NCI-H1436 treated with DMSO at 0.1 percent for 48 hours (cell line): ENCODE results near the gene SMIM26.
"Not testable (repeated sequence)": the region's sequence is repeated elsewhere in the genome, so short reads cannot be mapped to it uniquely, and the experiment has no call there.

Experiments
- DNase-seq: peaks from one replicate; lab custom pipeline; 2025; lab: John Stamatoyannopoulos, UW

The SMIM26 gene, protein sequence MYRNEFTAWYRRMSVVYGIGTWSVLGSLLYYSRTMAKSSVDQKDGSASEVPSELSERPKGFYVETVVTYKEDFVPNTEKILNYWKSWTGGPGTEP

DNA sequence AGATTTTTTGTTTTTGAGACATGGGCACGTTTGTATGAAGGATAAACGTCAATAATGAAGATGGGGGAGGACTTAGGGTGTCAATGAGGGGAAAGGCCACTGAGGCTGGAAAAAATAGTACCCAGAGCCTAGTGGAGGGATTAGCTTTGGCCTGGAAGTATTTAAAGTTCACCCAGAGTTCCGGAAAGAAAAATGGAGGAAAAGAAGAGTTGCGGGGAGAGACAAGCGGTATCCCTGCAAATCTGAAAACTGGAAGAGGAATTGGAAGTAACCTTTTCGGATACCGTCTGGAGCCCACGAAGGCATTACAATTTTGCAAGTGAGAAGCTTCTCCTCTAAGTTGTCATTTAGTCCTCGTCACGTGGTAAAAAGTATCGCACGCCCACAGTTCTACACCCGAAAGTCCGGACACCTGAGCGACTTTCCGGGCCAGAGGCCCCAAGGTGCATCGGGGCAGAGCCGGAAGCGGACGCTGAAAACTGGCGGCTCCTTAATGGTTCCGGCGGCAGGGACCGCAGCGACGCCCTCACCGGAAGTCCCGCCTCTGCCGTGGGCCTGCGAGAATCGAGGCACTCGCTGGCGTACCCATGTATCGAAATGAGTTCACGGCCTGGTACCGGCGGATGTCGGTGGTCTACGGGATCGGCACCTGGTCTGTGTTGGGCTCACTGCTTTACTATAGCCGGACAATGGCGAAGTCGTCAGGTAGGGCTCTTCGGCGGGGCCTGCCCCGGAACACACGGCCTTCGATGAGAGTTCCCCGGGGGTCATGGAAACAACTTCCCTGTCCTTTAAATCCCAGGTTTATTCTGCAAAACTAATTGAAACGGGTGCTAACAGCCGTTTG, at the start of gene SMIM26:
Gene SMIM26, plus strand, starts transcription at position 541 of the 847 bp plus-strand sequence. Its CDS starts 47 bp downstream, at position 588.
- peak; percentile 56 for DNase-seq

DNA sequence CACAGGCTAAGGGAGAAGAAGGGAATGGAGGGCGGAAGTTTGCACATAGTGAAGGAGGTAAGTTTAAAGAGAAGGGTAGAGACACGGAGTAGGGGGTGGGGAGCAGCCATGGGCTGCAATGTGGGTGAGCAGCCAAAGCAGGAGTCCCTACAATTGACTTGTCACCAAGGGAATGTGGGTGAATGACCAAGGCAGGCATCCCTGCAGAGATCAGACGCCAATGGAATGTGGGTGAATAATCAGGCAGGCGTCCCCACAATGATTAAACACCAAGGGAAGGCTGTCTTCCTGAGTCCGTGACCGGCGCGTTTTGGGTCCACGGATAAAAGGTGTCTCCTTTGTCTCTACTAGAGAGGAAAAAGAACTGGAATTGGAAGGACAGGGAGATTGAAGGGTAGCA, 45.2 kb upstream of the SMIM26 start:
- not testable (repeated sequence) for DNase-seq

DNA sequence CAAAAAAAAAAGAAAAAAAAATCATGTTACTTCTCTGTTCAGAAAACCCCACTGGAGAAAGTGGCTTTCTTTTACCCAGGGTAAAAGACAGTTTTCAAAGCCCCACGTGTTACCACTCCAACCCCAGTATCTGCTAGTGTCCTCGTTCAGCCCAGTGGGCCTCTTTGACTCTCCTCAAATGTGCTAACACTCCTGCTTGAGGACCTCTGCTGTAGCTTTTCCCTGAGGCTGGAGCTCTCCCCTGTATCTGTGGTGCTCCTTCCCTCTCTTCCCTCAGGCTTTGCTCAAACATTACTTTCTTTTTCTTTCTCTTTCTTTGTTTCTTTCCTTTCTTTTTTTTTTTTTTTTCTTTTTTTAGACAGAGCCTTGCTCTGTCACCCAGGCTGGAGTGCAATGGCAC, 44.2 kb upstream of the SMIM26 start:
- no peak for DNase-seq

DNA sequence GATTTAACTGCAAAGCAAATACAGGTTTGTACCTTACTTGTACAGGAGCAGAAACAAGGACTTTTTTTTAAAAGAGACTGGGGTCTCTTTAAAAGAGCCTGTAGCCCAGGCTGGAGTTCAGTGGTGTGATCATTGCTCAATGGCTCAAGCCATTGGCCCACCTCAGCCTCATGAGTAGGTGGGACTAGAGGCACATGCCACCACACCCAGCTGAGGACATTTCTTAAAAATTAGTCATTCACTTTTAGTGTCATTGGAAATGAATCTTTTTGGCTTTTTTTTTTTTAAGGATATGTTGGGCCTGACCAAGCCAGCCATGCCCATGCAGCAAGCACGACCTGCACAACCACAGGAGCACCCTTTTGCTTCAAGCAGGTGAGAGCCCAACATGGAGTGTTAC, 42.6 kb upstream of the SMIM26 start:
- DNase-seq, result no peak

DNA sequence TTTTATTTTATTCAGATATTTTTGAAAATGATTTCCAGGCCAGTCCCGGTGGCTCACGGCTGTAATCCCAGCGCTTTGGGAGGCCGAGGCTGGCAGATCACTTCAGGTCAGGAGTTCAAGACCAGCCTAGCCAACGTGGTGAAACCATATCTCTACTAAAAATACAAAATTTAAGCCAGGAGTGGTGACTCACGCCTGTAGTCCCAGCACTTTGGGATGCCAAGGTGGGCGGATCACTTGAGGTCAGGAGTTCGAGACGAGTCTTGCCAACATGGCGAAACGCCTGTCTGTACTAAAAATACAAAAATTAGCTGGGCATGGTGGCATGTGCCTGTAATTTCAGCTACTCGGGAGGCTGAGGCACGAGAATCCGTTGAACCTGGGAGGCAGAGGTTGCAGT, 40.5 kb upstream of the SMIM26 start:
- DNase-seq, result not testable (repeated sequence)

GRCh38 chr20:18527339-18527738, 39.9 kb upstream of the SMIM26 start:
- no peak for DNase-seq

DNA sequence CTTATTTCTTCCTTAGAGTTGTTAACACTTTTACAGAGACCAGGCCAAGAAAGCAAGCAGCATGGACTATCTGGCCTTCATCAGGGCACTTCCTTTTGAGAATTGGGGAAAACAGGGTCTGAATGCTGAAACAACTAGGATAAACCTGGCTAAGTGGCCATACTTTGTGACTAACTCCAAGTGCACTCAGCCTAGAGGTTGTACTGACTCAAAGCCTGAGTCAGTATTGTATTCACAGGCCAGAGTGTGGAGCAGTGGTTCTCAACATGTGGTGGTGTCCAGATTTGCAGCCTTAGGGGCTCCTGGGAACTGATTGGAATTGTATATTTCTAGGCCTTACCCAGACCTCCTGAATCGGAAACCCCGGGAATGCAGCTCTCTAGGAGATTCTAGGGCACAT, 39.4 kb upstream of the SMIM26 start:
- no peak for DNase-seq

DNA sequence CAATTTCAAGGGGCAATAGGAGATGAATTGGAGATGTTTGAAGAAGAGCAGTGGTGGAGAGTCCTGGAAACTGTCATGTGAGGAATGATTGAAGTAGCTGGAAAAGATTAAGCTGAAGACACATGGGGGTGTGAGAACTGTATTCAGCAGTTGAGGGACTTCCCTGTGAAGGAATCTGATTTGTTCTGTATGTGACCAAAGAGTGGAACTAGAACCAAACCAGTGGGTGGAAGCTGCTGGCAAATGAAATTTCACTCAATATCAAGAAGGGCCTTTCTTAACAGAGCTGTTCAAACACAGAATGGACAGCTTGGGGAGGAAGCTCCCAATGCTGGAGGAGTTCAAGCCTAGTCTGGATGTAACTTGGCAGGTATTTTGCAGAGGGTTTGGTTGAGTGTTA, 38.2 kb upstream of the SMIM26 start:
- DNase-seq, result no peak

DNA sequence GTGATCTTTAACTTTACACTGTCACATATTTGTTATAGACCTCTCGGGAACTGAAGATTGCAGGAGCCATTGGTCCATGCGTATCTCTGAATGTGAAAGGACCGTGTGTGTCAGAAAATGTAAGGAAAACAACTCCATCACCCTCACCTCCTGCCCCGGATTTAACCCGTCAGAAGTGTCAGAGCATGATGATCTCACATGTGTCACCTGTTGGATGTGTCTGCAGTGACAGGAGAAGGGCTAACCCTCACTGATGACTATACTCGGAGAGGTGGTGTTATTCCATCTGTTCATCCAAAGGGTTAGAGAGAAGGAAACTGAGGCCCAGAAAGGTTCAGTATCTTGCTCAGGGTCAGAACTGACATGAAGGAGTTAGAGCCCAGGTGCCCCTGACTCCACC, 34.6 kb upstream of the SMIM26 start:
- no peak for DNase-seq

DNA sequence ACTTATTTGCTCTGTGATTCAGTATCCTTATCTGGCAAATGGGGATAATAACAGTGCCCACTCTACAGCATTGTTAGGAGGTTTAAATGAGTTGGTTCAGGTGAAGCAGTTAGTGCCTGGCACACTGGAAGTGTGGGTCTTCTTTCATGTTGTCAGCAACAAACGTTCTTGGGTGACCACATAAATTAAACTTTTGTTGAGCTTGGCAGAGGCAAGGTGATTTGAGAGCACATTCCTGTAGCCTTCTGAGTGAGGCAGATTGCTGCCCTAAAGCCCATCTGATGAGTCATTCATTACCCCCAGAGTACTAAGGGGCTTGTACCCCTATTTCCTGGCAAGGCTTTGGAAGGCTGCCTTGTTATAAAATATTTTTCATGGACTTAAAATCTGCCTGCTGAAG, 33.7 kb upstream of the SMIM26 start:
- no peak for DNase-seq

GRCh38 chr20:18533978-18534644, 33.1 kb upstream of the SMIM26 start:
- DNase-seq, result no peak

DNA sequence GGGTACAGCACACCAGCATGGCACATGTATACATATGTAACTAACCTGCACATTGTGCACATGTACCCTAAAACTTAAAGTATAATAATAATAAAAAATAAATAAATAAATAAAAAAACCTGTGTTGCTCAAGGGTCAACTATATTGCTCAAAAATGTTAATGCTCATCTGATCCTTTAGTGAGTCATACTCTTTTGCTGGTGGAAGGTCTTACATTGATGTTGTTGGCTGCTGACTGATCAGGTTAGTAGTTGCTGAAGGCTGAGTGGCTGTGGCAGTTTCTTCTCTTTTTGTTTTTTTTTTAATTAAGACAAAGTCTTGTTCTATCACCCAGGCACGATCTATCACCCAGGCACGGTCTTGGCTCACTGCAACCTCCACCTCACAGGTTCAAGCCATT, 29.6 kb upstream of the SMIM26 start:
- DNase-seq, result no peak

DNA sequence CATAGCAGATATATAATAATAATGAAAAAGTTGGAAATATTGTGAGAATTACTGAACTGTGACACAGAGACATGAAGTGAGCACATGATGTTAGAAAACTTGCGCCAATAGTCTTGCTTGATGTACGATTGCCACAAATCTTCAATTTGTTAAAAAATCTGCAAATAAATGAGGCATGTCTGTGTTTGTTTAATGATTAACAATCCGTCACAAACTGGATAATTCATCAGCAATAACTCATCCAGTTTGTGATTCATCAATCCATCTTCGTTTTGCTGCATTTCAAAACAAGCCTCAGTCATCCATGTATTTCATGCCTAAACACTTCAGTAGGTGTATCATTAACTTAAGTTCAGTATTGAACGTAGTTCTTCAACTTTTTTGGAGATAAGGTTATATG, 25.5 kb upstream of the SMIM26 start:
- DNase-seq, result no peak

DNA sequence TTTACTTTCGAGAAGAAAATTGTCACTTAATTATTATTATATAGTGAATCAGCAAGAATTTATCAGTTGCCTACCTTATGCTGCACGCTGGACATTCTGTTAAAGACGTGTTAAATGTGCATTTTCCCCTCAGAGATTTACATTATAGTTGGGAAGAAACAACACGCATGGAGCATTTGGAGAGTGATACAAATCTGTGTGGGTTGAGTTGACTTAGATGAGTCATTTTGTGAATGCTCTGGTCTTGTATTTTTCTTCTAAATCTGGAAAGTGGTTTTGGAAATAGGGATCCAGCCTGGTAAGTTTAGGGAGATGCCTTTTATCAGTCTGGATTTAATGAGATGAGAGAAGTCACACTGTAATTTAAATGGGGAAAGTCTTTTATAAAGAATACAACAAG, 24.0 kb upstream of the SMIM26 start:
- DNase-seq, result no peak

DNA sequence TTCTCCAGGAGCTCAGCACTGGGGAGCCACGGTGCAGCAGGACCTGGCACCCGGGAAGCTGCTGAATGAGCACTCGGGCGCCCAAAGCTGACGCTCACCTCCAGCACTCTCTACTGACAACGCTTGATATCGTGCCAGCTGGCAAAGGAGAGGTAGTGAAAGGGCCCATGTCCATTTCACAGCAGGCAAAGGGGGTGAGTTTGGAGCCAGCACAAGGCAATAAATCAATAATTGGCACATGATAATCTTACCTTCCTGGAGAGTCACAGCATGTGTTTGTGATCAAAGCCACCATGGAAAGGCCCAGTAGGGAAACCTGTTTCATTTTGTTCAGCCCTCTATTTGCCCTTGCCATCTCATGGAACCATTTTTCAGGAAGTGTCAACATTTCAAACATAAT, 23.3 kb upstream of the SMIM26 start:
- DNase-seq, result no peak

DNA sequence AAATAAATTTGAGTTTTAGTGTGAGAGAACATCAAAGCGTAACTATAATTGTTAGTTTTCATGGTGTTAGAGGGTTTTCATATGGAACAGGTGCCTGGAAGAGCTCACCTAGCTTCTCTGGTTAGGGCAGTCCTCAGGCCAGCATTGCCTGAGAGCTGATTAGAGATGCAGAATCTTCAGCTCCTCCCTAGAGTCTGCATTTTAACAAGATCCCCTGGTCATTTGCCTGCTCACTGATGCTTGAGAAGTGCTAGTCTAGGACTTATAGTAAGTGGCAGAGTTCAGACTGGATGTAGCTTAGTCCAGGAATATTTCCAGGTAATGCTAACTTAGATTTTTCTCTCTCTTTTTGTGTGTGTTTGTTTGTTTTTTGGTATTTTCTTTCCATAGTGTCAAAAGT, 21.7 kb upstream of the SMIM26 start:
- no peak for DNase-seq

DNA sequence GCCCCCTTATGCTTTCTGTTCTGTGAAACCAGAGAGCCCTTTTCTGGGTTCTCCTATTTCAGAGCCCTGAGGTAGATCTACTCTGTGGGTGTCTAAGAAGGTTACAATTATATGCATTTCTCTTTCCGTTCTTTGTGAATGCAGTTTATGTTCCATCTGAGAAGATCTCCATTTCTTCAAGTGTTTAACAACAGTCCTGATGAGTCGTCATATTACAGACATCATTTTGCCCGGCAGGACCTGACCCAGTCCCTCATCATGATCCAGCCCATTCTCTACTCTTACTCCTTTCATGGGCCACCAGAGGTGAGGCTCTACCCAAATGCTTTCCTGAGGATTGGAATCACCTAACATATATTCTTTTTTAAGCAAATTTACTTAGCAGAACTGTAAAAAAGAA, 18.8 kb upstream of the SMIM26 start:
- DNase-seq, result no peak

DNA sequence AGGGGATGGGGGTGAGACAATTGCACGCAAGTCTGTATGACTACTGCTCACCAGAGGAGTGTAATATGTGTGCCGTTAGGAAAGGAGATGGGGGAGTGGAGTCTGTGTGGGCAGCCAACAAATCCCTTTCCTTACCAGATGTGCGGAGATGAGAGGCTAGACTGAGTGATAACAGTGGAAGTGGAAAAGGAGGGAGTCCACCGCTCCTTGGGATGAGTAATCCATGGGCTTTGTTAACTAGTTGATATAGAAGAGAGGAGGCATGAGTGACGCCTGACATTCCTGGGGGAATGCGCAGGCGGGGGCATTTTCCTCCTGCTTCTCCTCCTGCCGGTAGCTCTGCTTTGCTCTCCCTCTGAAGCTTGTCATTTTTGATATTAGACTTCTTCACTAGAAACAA, 13.5 kb upstream of the SMIM26 start:
- DNase-seq, result no peak

- no peak for DNase-seq
Measured at GRCh38 chr20:18567739-18568091, 483 bp downstream of the SMIM26 start.

- no peak for DNase-seq
Measured at GRCh38 chr20:18571009-18571408, 3.8 kb downstream of the SMIM26 start.

GRCh38 chr20:18571578-18571977, 4.3 kb downstream of the SMIM26 start:
- no peak for DNase-seq

GRCh38 chr20:18577942-18578341, 10.7 kb downstream of the SMIM26 start:
- DNase-seq, result no peak

DNA sequence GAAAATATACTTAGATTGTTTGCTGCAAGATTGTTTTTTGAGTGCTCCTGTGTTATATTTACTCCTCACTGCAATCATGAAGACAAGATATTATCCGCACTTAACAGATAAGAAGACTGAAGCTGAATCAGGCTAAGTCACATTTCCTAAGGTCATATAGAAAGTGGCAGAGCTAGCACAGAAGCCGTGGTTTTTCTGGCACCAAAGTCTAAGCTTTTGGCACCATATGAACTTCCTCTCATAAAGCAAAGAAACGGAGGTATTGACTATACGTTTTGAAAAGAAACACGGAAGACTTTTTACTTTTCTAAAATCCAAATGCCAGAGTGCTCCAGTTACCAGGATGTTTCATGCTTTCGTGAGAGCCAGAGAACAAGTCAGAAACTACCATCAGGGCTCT, 11.3 kb downstream of the SMIM26 start:
- DNase-seq, result no peak

DNA sequence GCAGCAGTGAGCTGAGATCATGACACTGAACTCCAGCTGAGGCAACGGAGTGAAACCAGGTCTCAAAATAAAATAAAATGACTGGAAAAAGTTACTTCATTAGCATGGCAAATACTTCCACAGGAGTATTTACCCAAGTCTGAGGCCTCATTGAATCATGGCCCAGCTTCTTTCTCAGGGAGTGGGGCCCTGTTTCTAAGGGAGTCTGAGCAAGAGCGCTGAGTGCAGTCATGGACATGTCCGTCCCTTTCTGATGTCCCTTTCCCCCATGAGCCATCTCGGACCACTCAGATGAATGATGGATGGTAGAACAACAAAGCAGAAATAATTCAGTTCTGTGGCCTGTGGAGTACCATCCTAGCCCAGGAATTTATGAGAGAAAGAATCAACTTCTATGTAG, 12.8 kb downstream of the SMIM26 start:
- no peak for DNase-seq
